ENCODE data around the gene CDH4. TPM values are rescaled to one million over a fixed set of nuclear protein-coding genes. Genes with fewer than 3 reads are reported as not detected.

Gene CDH4
- total RNA-seq, 1 donor from 2014 or later: 2.2 TPM

DNA sequence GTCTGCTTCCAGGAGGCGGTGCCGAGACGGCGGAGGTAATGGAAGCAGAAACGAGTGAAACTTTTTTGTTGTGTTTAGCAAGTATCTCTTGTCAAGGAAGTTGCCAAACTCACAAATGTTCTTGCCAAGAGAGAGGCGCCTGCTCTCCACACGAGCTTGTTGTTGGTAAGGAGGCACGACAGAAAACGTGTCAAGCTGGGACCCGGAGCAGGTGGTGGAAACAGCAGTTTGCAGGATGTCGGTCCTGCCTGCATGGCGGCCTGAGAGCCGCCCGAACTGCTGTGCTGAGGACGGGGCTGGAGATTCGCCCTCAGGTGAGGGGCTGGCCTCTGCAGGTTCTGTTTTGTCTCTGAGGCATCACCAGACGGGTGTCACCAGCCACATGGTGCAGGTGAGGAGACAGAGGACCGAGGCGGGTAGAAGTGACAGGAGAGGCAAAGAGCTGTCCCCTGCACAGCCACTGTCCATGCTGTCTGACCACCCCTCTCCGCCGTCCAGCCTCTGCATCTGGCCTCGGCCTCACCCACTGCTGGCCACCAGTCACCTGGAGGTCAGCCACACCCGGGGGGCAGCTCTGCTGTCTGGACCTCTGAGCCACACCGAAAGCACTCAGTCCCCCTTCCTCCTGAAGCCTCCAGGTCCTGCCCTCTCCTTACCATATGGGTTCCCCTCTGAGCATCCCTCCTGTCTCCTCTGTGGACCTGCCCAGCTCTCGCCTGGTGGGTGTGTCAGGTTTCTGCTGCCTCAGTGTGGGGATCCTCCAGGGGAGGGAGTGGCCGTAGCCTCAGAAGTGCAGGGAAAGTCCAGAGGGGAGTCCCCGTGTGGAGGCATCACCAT lies 552.1 kb downstream of the CDH4 start:
- no peak for DNase-seq (ENCODE audit: low spot score)
- no peak for ATAC-seq

DNA sequence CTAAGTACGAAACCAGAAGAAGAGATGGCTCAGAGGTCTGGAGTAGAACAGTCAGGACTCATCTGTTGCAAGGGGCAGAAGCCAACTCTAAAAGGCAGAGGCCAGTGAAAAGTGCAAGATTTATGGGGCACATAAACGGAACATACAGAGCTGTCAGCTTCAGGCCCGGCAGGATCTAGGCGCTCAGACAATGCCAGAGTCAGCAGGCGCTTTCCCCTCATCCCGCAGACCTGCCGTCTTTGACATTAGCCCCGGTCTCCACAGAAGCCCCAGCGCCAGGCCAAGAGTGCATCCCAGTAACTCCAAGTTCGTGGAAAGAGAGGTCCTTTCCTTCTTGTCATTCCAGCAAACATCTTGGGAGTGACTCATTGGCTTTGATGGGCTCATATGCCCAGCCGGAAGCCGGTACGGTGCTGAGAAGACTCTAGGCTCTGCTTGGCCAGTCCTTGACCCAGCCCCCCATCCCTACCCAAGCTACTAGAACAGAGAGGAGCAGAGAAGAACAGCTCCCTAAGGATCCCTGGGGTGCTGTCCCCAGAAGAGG lies 552.8 kb downstream of the CDH4 start:
- intact Hi-C loops (cut with DNase I): no loop called here
- no peak for ATAC-seq
- no peak for DNase-seq (ENCODE audit: low spot score)

More for the DNA sequence above, 552.1 kb downstream of the CDH4 start:
- intact Hi-C loops (cut with DNase I): no loop called here

DNA sequence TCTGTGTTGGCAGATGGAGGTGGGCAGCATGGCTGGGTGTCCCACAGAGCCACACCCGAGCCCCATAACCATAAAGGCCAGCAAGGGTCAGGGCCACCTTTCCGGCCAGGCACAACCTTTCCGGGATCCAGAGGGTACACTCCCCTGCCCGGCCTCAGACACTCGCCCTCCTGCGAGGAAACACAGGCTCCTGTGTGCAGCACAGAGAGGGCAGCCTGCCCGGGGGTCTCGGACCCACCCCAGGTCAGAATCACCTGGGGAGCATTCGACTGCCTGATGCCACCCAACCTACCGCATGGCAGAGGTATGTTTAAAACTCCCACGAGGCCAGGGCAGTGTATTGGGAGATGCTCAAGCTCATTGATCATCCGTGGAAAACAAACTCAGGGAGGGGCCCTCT lies 553.3 kb downstream of the CDH4 start:
- intact Hi-C loops (cut with DNase I): no loop called here
- ATAC-seq: no peak
- DNase-seq (ENCODE audit: low spot score): no peak

DNA sequence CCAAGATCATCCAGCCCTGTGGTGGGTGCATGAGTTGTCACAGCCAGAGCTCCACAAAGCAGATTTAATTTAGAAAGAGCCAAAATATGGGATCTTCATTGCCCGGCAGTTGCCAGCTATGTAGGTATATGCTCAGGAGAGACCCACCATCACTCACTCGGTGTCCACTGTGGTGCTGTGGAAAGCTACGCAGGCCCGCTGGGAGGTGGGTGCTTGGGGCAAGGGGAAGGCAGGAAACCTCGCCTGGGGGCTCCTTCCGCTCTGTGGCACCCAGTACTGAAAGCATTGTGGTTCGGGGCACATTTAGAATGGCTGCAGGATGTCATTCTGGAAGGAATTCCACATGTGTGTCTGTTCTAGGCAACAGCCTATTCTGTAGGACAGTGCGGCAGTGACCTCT lies 553.7 kb downstream of the CDH4 start:
- intact Hi-C loops (cut with DNase I): no loop called here
- no peak for DNase-seq (ENCODE audit: low spot score)
- no peak for ATAC-seq

DNA sequence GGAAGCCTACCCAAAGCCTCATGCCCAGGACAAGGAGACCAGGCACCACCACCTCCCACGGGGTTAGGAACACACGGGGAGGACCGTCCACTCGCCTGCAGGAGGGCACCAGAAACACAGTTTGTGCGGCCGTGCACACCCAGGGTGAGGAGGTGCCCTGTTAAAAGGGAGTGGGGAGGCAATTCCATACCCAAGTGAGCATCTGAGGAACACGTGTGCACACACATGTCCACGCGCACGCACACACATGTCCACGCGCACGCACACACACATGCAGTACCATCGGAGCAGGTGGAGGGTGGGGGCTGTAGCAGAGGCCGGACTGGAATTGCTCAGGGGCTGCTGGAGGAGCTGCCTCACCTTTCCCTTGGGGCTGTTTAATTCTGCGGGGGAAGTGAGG lies 554.3 kb downstream of the CDH4 start:
- intact Hi-C loops (cut with DNase I): no loop called here
- ATAC-seq: no peak
- no peak for DNase-seq (ENCODE audit: low spot score)

DNA sequence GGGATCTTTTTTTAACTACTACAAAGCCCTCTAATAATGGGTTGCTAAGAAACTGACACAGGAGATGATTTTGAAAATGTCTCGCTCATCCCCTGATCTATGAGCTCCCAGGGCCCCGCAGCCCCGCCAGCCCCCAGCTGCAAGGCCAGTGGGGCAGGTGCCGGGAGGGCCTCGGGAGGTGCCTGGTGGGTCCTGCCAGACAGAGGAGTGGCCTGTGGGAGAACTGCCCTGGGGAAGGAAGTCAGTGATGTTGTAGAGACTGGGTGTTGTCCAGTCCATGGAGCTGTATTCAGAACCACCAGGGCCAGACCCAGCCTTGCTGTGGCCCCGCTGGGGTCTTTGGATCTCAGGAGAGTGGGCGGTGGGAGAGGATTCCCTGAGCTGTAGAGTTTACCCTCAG lies 554.9 kb downstream of the CDH4 start:
- ATAC-seq (no peak), DNase-seq (ENCODE audit: low spot score) (no peak)
- intact Hi-C loops (cut with DNase I): no loop called here

DNA sequence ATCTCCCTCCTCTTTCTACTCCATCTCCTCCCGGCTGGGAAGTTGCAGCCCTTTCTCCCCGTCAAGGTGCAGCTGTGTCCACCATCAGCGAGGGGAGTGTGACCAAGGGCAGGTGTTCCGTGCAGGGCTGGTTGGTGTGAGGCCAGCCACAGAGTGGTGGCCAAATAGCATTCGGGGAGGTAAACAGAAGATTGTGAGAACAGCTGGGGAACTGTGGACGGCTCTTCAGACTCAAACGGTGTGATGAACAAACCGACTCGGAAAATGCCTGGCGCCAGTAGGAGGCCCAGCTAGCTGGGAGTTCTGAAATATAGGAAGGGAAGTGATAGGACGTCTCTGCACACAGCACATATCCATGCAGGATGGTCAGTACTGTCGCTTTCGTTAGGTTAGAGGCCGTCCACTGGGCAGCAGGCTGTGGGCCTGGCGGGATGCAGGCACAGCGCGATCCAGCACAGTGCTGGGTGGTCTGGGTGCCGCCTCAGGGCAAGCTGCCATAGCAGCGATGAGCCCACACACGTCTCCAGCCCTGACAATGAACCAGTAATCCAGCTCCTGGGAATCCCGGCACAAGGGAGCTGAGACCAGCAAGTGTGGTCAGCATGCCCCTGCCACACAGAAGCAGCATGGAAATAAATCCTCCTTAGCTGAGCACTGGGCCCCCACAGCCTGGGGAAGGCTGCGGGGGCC lies 555.6 kb downstream of the CDH4 start:
- intact Hi-C loops (cut with DNase I): no loop called here
- DNase-seq (ENCODE audit: low spot score): no peak

DNA sequence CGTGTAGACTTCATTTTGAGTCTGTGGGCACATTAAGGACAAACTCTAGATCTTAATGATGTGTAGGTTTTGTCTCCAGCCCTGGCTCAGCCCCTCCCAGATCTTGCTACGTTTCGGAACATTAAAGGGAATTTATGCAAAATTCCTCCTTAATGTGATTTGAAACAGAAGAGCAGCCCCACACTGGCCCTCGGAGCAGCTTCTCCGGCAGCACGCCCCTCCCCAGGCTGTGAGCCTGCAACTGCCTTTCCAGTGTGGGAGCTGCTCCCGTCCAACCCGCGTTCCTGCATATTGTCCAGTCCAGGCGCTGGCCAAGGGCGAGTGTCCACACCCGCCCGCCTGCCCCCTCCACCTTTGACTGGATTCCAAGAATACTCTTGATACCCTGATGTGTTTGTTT lies 556.4 kb downstream of the CDH4 start:
- DNase-seq (ENCODE audit: low spot score) (no peak), ATAC-seq (peak; percentile 45)
- intact Hi-C loops (cut with DNase I): no loop called here

More for the DNA sequence above, 555.6 kb downstream of the CDH4 start:
- ATAC-seq: no peak

DNA sequence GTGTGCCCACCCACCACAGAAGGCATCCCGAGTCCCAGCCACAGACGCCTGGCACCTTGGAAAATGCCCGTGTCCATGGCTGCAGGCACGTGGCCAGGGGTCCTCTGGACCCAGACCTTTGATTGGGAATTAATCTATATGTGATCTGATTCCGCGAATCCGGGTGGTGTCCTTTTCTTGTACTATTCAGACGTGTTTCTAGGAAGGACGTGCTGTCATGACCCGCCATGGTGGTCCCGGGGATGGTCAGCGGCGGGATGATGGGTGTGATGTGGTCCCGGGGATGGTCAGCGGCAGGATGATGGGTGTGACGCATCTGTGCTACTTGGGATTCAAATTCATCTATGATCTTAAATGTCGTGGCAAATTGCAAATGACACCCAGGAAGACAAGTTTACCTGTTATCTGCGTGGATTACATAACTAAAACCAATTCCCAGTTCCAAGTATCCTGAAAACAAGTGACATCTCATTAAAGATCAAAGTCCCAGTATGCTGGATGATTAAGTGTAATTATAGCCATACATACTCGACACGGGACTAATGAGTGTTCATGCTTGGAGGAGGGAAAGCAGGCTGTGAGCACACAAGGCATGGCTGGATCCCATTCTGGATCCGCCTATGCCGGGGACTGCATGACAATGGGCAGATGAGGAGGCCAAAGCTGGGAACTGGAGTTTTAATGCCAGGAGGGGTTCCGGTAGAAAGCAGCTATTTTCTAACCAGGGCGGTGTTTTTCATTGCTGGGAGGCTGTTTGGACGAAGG lies 557.1 kb downstream of the CDH4 start:
- intact Hi-C loops (cut with DNase I): no loop called here
- no peak for ATAC-seq
- DNase-seq (ENCODE audit: low spot score): no peak

DNA sequence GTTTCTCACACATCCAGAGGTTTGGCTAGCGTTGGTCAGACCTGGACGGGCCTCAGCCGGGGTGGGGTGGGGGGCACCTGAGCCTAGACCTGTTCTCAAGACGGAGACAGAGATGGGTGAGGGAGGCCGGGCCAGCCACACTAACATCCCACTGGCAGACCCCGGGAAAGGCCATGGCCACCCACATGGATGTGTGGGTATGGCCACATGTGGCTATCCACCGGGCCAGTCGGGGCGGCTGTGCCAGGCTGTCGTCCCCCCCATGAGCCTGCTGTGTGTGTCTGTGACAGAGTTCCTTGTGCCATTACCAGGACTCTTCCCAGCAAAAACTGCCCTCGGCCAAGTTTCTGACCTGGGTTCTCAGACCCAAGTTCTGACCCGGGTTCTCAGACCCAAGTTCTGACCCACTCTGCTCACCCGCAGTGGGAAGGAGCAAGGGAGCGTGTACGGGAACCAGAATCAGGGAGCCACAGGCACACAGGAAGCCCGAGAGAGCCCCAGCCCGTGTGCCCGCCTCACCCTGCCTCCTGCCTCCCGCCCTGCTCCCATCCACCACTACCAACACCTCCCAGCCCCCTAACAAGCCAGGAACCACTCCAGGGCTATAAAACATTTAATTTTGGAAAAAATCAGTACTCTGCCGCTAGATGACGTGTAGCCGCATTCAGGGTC lies 558.1 kb downstream of the CDH4 start:
- ATAC-seq (no peak), DNase-seq (ENCODE audit: low spot score) (no peak)
- intact Hi-C loops (cut with DNase I): no loop called here

DNA sequence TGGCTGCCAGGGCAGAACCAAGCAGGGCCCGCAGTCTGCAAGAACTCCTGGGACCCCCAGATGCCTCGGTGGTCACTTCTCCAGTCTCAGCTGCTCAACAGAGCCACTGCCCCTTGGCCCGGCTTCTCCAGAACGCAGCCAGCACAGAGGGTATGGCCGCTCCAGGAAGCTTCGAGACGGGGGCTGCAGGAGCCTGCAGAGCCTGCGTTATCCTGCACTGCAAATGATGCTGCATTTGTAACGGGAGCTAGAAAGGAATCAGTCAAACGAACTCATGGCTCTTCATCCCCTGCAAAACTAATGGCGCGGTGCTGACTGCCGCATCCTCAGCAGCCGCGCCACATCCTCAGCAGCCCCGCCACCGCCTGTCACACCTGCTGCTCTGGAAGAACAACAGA lies 558.7 kb downstream of the CDH4 start:
- DNase-seq (ENCODE audit: low spot score): no peak
- intact Hi-C loops (cut with DNase I): no loop called here
- ATAC-seq: no peak

DNA sequence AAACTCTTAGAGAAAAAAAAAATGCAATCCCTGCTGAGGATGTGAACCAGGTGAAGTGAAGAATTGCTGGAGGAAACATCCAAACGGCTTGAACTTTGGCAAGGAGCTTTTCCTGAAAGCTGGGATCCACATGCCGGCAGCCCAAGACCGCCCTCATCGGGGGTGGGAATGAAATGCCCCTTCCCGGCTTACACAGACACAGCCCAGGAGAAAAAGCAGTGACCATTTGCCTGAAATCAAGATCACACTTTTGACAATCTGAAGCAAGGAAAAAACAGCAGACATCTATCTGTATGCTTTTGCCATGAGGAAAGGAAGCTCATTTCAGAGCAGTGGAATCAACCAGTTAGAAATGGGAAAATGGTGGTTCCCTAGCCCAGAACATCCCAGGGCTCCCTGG lies 559.1 kb downstream of the CDH4 start:
- ATAC-seq (no peak), DNase-seq (ENCODE audit: low spot score) (no peak)
- intact Hi-C loops (cut with DNase I): no loop called here

DNA sequence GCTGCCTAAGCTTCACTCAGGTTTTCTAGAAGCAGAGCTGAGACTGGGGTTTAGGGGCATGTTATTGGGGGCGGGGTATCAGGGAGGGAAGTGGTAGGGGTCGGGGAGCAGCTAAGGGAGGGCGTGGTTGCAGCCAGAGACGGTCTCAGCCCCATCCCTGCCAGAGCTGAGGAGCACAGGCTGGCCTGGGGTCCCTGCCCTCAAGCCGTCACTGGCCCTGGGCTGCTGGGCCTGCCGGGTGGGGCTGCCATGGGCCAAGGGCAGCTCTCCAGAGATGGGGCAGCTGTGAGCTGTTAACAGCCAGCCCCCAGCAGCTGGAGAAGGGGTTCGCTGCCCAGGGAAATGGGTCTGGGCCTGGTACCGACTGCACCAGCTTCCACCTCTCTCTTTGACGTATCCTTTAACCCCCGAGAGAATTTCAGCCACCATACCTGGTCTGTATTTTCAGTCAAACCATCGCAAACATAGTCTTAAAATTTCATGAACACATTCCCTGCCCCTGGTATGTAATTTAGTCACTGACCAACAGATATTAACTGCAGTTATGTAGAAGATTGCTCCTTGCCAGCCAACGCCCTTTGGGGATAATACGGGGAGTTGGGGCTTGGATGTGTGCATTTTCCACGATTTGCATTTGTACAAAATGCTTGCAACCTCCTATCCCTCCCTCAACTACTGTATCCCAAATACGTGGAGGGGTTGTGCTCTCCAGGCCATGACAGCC lies 560.2 kb downstream of the CDH4 start:
- intact Hi-C loops (cut with DNase I): no loop called here
- DNase-seq (ENCODE audit: low spot score) (no peak), ATAC-seq (no peak)

DNA sequence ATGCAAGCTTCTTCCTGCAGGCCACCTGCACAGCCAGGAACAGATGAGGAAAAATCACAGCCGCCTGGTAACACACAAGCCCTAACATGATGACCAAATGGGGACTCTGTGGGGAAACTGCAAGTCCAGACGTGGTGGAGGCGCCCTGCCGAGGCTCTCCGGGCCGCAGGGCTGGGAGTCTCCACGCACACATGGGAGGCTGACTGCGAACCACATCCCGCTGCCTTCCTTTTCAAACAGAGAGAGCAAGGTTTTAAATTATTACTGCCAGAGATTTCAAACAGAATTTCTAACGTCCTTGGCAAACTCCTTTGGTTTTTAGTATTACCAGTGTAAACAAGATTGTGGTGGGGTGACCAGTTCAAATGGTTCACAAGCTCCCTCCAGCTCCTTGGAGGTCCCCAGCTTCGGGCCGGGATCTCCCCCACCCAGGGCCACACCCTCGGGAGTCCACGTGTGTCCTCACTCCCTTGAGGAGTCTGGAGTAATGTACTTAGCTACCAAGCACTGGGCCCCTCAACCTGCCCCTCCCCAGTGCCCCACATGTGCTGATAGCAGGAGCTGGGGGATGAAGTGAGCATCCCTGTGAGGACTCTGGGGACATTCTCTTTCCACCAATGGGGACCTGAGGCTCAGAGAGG lies 560.9 kb downstream of the CDH4 start:
- DNase-seq (ENCODE audit: low spot score): no peak
- intact Hi-C loops (cut with DNase I): no loop called here
- ATAC-seq: no peak

DNA sequence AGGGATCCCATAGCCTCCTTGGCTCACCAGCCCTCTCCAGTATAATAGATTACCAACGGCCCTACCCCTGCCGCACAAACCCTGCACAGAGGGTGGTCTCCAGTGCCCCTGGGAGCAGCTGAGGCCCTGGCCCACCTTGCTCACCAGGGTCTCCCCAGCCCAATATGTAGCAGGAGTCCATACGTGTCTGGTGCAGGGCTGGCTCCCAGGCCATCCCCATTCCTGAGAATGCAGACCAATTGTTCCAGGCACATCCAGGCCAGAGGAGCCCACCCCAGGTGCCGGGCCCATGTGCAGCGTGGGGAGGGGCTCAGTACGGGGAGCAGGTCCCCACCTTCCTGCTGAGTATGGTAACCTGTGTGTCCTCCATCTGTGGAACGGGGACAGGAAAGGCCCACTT lies 561.7 kb downstream of the CDH4 start:
- DNase-seq (ENCODE audit: low spot score) (no peak), ATAC-seq (no peak)
- intact Hi-C loops (cut with DNase I): no loop called here

DNA sequence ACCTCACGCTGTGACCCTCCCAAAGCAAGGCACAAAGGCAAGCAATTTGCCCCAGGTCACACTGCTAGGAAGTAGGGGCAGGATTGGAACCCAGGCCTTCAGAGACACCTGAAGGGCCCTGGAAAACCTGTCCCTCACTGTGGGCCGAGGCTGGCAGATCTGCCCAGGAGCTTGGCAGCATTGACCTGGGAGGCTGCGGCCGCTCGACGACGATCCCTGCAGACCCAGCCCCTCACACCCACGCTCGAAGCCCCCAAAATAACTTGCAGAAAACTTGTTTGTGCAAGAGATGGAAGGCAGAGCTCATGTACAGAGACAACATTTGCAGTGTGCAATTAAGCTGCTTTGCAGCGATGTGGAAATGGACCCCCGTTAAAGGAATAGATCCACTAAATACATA lies 562.2 kb downstream of the CDH4 start:
- no peak for DNase-seq (ENCODE audit: low spot score)
- intact Hi-C loops (cut with DNase I): no loop called here

DNA sequence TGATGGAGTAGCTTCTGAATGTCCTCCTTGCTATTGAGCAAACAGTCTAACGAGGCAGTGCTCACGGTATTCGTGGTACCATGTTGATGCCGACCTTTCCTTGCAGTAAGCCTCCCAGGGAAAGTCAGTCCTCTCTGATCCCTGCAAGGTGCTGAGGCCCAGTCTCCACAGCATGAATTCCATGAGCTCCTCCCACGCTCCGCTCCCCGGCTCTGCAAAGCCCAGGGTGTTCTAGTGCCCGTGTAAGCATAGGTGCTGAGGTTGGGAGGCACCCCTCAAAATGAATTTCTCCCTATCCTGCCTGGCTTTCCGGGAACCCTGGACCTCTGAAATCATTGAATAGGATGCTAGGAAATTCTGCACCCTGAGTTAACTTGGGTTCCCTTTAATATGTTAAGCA lies 562.7 kb downstream of the CDH4 start:
- no peak for ATAC-seq
- DNase-seq (ENCODE audit: low spot score): no peak
- intact Hi-C loops (cut with DNase I): no loop called here

More for the DNA sequence above, 562.2 kb downstream of the CDH4 start:
- ATAC-seq: no peak

DNA sequence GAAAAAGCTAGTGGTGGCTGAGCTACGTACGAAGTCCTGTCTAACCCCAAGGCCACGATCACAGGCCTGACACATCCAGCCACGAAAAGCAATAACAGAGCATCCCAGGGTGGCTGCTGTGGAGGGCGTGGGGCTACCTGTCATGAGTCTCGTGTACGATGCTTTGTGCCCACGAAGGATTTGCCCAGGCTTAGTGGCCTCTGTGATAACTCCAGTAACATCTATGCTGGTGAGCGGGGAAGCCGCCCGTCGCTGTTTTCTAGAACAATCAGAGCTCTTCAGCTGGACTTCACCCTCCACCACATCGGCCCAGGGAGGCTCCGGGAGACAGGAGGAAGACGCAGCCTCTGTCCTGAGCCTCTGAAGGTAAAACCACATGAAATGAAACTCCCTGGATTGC lies 563.1 kb downstream of the CDH4 start:
- intact Hi-C loops (cut with DNase I): no loop called here
- DNase-seq (ENCODE audit: low spot score) (no peak), ATAC-seq (no peak)
